ENCODE measurements around the gene XRCC2.
"Not testable (repeated sequence)": the region's sequence is repeated elsewhere in the genome, so short reads cannot be mapped to it uniquely, and the experiment has no call there.

Gene XRCC2

GRCh38 chr7:152675759-152676636, at the start of gene XRCC2:
XRCC2 (minus strand) TSS chr7:152676141; CDS start chr7:152676079, 62 bp downstream.
- DNase-seq (ENCODE audit: low read depth, low spot score), result peak; percentile 90
- H3K4me3 ChIP-seq (ENCODE audit: low read depth, low read length), result peak within 1 kb of the TSS; percentile 74
- TF ChIP-seq CTCF (IDR thresholded peaks at IDR 0.05; ENCODE audit: low read depth, low read length), result no peak
- in situ Hi-C loops (cut with HindIII; ENCODE audit: low sequenced_read_pairs), result no loop called here

DNA sequence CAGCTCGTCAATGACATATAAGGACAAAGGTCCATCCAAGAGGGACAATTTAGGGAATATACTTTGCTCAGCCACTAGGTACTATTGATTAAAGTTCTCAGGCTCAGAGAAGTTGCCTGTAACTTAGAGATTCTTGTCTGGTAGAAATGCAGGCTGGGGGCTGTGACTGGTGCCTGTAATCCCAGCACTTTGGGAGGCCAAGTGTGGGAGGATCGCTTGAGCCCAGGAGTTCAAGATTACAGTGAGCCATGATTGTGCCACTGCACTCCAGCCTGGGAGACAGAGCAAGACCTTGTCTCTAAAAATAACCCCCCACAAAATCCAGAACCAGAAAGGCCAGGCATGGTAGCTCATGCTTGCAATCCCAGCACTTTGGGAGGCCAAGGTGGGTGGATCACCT, 47.4 kb upstream of the XRCC2 start:
- no peak for DNase-seq (ENCODE audit: low read depth, low spot score)
- no peak overlapping the region for H3K4me3 ChIP-seq (ENCODE audit: low read depth, low read length)
- TF ChIP-seq CTCF (IDR thresholded peaks at IDR 0.05; ENCODE audit: low read depth, low read length), result no peak
- in situ Hi-C loops (cut with HindIII; ENCODE audit: low sequenced_read_pairs), result no loop called here

GRCh38 chr7:152712412-152713042, 36.6 kb upstream of the XRCC2 start:
- H3K4me3 ChIP-seq (ENCODE audit: low read depth, low read length); in situ Hi-C loops (cut with HindIII; ENCODE audit: low sequenced_read_pairs); DNase-seq (ENCODE audit: low read depth, low spot score): not testable (repeated sequence)

DNA sequence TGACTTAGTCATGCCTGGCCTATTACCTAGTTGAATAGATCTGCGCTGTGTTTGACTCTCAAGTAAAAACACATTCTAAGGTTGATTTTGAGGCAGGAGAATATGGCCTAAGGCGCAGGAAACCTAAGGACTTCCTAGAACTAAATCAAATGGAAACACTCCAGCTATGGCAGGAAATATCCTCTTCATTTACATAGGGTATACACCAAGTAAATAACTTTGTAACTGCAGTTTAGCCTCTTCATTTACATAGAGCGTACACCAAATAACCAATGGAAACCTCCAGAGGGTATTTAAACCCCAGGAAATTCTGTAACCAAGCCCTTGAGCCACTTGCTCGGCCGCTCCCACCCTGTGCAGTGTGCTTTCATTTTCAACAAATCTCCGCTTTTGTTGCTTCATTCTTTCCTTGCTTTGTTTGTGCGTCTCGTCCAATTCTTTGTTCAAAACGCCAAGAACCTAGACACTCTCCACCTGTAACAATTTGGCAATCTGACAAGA, 35.6 kb upstream of the XRCC2 start:
- DNase-seq (ENCODE audit: low read depth, low spot score), result no peak
- H3K4me3 ChIP-seq (ENCODE audit: low read depth, low read length), result no peak overlapping the region
- no peak for TF ChIP-seq CTCF (IDR thresholded peaks at IDR 0.05; ENCODE audit: low read depth, low read length)
- in situ Hi-C loops (cut with HindIII; ENCODE audit: low sequenced_read_pairs), result no loop called here

DNA sequence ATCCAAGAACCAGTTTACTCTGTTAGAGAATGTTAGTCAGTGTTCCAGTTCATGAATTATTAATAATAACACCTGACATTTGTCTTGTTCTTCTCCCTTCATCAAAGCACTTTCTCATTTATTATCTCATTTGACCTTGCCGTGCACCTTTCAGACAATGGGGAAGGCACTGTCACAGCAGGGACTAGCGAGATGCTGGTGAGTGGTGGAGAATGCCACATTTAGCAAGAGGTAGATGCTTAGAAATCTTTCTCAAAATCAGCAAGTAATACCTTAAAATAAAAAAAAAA, 34.2 kb upstream of the XRCC2 start:
- in situ Hi-C loops (cut with HindIII; ENCODE audit: low sequenced_read_pairs), result no loop called here
- DNase-seq (ENCODE audit: low read depth, low spot score), result no peak
- no peak overlapping the region for H3K4me3 ChIP-seq (ENCODE audit: low read depth, low read length)
- TF ChIP-seq CTCF (IDR thresholded peaks at IDR 0.05; ENCODE audit: low read depth, low read length), result no peak

GRCh38 chr7:152709287-152710152, 33.6 kb upstream of the XRCC2 start:
- DNase-seq (ENCODE audit: low read depth, low spot score), result no peak
- no peak for TF ChIP-seq CTCF (IDR thresholded peaks at IDR 0.05; ENCODE audit: low read depth, low read length)
- no peak overlapping the region for H3K4me3 ChIP-seq (ENCODE audit: low read depth, low read length)
- in situ Hi-C loops (cut with HindIII; ENCODE audit: low sequenced_read_pairs), result no loop called here
